ENCODE results near the gene KRTAP9-1.
"Not testable (repeated sequence)": the region's sequence is repeated elsewhere in the genome, so short reads cannot be mapped to it uniquely, and the experiment has no call there.

KRTAP9-1 gene

GRCh38 chr17:41184480-41184961 is 5.2 kb upstream of the KRTAP9-1 start, which contains the start of gene KRTAP4-1:
Gene KRTAP4-1, minus strand, starts transcription at chr17:41184911. Its CDS starts 57 bp downstream, at chr17:41184854.
- no peak for DNase-seq

DNA sequence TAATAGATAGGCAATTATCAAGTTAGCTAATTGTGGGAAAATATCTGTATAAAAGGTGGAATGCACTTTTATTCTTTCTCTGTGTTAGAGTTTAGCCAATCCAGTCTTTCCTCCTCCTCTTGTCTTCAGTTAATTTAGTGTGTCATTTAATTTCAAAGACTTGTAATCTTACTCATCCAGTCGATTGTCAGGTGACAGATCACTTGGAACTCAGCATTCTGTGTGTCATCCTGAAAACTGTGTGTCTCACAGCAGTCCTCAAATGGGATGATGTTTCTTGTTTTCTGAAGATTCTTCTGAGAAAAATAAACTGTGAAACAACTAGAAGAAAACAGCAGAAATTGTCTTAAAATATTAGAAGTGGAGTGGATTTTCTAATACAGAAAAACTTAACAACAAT is 4.7 kb upstream of the KRTAP9-1 start:
- DNase-seq = no peak

DNA sequence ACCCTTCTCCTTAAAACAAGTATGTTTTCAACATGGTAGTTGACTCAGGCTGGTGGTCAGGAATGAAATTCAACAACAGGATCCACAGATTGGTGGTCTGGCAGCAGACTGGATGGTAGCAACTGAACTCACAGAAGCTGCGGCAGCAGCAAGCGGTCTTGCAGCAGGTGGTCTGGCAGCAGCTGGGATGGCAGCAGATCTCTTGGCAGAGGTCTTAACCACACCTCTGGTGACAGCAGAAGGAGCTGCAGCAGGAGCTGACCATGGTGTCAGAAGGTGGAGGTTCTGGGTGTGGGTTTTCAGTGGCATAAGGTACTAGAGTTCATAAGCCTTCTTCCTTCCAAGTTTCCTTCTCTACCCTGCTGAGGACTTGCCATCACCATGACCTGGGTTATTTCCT is 2.8 kb upstream of the KRTAP9-1 start:
- DNase-seq = no peak

- no peak for DNase-seq
Measured at GRCh38 chr17:41190328-41190727, 641 bp downstream of the KRTAP9-1 start.

DNA sequence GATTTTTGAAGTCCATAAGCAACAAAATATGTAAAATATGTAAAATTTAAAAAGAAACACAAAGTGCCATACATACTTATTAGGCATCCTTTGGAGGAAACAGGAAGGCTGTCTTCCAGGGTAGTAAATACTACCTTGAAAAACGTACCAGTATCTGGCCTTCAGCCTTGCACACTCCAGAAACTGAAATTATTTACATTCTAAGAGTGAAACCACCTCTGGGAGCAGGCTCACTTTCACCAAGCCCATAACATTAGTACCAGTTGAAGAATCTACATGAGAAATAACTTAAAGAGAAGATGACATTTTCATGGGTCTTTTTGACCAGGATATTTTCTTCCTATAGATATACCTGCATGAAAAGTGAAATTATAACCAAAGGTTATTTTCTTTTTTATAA is 6.4 kb downstream of the KRTAP9-1 start:
- no peak for DNase-seq

GRCh38 chr17:41199421-41200078 is 9.9 kb downstream of the KRTAP9-1 start:
- no peak for DNase-seq

DNA sequence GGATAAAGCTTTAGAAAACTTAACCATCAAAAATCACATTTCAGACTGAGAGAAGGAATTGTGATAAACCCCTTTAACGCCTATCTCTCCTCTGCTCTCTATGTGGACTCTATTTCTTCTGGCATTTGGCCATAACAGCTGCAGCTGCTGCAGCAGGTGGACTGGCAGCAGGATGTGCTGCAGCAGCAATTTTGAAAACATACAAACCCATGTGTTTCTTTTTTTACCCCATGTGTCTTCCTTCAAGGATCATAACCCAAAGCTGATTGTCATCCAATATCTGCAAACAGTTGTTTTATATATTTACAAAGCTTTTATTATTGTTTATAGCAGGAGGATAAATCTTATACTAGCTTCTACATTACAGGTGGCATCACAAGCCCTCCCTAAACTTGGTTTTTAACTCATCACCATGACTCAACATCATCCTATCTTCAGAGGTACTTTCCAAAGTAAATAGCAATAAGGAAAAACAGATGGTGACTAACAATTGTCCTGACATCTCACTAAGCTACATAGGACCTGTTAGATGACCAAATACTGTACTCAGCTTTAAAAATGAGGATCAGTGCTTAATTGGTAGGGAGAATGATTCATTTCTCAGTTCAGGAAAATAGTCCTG is 22.3 kb downstream of the KRTAP9-1 start:
- no peak for DNase-seq

DNA sequence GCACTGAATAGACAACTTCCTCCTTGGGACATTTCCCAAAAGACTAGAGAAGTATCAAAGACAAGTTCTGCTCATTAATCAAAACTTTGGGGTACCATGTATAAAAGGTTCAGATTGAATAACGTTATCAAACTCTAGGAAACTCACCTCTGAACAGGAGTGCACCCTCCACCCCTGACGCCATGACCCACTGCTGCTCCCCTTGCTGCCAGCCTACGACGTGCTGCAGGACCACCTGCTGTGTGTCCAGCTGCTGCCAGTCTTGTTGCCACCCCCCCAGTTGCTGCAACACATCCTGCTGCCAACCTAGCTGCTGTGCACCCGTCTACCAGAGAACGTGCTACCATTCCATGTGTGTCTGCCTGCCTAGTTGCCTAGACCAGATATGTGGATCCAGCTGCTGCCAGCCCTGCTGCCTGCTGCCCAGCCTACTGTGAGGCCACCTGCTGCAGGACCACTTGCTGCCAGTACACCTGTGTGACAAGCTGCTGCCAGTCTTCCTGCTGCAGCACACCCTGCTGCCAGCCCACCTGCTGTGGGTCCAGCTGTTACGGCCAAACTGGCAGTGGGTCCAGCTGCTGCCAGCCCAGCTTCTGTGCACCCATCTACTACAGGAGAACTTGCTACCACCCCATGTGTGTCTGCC is 23.0 kb downstream of the KRTAP9-1 start:
- no peak for DNase-seq

GRCh38 chr17:41215681-41216080 is 26.0 kb downstream of the KRTAP9-1 start:
- DNase-seq = no peak

GRCh38 chr17:41223821-41224220 is 34.1 kb downstream of the KRTAP9-1 start:
- no peak for DNase-seq

- no peak for DNase-seq
Measured at GRCh38 chr17:41226051-41226450, 36.4 kb downstream of the KRTAP9-1 start.

DNA sequence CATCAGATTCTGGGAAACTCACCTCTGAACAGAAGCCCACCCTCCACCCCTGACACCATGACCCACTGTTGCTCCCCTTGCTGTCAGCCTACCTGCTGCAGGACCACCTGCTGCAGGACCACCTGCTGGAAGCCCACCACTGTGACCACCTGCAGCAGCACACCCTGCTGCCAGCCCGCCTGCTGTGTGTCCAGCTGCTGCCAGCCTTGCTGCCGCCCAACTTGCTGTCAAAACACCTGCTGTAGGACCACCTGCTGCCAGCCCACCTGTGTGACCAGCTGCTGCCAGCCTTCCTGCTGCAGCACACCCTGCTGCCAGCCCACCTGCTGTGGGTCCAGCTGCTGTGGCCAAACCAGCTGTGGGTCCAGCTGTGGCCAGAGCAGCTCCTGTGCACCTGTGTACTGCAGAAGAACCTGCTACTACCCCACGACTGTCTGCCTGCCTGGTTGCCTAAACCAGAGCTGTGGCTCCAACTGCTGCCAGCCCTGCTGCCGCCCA is 37.0 kb downstream of the KRTAP9-1 start, which contains the start of gene KRTAP9-2:
Gene KRTAP9-2 (plus strand): TSS at position 51 of the 498 bp plus-strand sequence. CDS start 7 bp downstream, at position 58.
- DNase-seq = not testable (repeated sequence)

DNA sequence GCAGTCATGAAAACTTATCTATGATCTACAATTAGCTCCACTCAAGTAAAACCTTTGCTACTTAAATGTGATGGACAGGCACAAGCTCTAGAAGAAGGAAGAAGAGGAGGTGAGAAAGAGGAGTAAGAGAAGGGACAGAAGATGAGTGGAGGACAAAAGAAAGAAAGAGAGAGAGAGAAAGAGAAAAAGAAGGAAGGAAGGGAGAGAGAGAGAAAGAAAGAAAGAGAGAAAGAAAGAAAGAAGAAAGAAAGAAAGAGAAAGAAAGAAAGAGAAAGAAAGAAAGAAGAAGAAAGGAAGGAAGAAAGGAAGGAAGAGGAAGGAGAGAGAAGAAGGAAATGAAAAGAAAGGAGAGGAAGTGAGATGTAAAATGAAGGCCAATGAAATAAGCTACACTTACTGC is 40.4 kb downstream of the KRTAP9-1 start:
- no peak for DNase-seq

DNA sequence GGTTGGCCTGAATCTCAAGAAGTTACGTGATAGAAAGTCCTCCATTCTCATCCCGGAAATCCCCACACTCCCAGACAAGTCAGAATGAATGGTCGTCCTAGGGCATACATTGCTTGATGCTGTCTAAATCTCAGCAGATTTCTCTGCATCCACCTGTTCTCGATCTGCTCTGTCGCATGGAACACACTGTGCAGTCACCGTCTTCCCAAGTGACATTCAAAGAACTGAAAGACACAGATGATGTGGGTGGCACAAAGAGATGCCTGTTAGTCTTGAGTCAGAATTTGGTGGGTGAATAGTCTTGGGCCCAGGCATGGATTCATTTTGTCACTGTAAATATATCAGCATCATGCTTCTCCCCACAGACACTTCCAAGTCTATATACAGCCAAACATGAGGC is 42.0 kb downstream of the KRTAP9-1 start:
- DNase-seq = no peak

DNA sequence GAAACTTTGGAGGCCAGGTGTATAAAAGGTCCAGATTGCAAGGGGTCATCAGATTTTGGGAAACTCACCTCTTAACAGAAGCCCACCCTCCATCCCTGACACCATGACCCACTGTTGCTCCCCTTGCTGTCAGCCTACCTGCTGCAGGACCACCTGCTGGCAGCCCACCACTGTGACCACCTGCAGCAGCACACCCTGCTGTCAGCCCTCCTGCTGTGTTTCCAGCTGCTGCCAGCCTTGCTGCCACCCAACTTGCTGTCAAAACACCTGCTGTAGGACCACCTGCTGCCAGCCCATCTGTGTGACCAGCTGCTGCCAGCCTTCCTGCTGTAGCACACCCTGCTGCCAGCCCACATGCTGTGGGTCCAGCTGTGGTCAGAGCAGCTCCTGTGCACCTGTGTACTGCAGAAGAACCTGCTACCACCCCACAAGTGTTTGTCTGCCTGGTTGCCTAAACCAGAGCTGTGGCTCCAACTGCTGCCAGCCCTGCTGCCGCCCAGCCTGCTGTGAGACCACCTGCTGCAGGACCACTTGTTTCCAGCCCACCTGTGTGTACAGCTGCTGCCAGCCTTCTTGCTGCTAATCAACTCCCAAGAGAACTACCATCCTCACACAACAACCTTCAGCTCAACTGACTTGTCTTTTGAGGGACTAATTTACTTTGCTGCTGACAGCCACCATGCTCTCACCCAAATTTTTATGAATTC is 42.9 kb downstream of the KRTAP9-1 start, which contains the start of gene KRTAP9-3:
Gene KRTAP9-3 (plus strand): TSS at position 51 of the 707 bp plus-strand sequence. CDS start 53 bp downstream, at position 104.
- DNase-seq = not testable (repeated sequence)

DNA sequence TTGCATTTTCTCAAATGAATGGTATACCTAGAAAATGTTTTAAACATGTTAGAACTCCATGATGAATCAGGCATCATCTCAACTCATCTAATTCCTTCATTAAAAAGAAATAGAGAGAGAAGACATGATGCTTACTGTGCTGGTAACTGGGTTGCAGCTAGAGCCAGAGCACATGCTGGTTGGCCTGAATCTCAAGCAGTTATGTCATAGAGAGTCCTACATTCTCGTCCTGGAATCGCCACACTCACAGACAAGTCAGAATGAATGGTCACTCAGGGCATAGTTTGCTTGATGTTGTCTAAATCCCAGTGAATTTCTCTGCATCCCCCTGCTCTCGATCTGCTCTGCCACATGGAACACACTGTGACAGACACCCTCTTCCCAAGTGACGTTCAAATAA is 47.4 kb downstream of the KRTAP9-1 start:
- not testable (repeated sequence) for DNase-seq

GRCh38 chr17:41237949-41238437 is 48.3 kb downstream of the KRTAP9-1 start, which contains the start of gene KRTAP9-8:
Gene KRTAP9-8, plus strand, starts transcription at chr17:41237999. Its CDS starts 53 bp downstream, at chr17:41238052.
- not testable (repeated sequence) for DNase-seq
